NCI-H2107 treated with DMSO at 0.1 percent for 48 hours (cell line): ENCODE data around the gene CCT3.
"Not testable (repeated sequence)": the region's sequence is repeated elsewhere in the genome, so short reads cannot be mapped to it uniquely, and the experiment has no call there.

Source experiments
- DNase-seq: peaks from one replicate; lab custom pipeline; 2025; ENCODE audit not compliant: unreplicated experiment; lab: John Stamatoyannopoulos, UW

CCT3 gene

GRCh38 chr1:156338180-156338976 lies at the start of gene CCT3, which contains the start of gene TSACC:
Gene CCT3 (minus strand): TSS chr1:156338292. CDS start chr1:156338184, 108 bp downstream.
Gene TSACC (plus strand): TSS chr1:156338526. CDS start chr1:156339758, 1,232 bp downstream.
- peak; percentile 99 for DNase-seq

- no peak for DNase-seq
Measured at GRCh38 chr1:156387870-156388173, 49.7 kb upstream of the CCT3 start.

DNA sequence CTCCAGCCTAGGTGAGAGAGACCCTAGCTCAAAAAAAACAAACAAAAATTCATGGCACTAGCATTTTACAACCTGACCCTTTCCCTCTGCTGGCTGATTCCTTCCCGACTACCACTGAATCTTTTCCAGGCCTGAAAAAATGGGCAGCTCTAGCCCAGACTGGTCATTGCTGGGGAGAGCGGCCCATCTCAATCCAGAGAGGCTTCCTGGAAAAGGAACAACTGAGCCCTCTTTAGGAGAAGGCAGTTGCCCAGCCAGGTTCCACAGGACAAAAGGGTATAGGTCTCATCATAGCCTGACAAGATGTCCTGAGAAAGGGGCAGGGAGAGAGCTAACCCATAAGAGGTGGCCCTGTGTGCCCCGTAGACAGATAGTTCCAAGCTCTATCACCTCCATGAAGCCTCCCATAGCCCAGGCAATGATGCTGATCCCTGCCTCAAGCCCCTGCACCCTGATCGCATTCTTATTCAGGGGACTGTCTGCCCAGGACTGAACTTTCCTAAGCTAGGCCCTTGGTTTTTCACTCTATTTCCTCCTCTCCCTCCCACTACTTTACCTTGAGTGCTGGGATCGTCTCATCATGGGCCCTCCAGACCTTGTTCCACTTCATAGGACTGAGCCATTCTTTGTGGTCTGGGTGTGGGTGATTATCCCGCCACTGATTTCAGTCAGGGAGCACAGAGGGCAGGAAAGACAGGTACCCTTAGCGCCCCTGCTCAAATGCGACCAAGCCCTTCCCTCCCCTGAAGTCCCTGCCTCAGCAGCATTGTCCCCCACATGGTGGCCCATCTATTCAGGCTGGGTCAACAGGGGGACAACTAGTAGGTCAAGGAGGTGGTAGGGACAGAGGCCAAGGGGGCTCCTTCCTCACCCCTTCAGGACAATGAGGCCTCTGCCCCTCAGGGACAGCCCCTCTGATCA lies 49.1 kb upstream of the CCT3 start:
- DNase-seq, result no peak

DNA sequence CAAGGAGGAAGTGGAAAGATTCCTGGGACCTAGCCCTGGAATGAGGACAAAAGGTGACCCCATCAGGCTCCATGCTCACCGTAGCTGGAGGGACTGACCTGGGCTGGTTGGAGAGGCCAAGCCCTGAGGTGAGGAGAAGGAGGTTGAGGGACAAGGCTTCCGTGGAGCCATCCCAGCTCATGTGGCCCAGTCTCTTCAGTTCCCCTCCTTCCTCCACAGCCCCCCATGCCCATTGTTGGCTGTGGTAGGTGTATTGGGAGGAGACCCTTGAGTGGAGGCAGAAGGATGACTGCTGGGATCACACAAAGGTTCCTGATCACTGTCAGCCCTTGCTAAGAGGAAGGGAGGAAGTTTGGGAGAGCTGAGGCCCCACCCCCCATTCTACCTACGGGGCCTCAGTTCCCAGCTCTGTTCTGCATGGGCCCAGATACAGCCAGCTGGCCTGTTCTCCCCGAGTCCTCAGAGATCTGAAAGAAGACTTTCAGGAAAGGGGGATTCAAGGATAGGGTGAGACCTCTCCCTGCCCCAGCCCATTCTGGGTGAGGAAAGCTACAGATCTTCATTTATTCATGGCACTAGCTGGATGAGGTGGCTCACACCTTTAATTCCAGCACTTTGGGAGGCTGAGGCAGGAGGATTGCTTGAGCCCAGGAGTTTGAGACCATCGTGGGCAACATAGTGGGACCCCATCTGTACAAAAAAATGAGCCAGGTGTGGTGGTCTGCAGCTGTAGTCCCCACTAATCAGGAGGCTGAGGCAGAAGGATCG lies 48.2 kb upstream of the CCT3 start:
- DNase-seq, result no peak

DNA sequence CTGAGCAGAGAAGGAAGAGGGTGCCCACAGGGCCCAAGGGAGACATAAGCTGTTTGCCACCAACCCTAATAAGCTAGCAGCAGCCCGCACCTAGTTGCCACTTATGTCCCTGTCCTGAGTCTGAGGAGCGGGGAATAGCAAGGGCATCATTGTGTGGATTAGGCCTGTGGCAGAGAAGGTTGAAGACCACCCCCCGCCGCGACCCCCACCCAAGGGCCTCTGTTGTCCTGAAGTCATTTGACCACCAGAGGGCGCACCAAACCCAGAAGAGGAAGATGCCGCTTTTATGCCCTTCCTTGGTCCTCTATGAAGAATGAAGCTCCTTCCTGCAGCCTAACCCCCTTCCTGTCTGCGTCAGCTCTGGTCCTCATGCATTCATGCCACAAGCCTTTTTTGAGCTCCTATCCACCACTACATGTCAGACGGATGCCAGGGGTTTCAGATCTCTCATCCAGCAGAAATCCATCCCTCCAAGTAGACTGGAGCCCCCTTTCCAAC lies 47.5 kb upstream of the CCT3 start:
- DNase-seq, result peak; percentile 72

DNA sequence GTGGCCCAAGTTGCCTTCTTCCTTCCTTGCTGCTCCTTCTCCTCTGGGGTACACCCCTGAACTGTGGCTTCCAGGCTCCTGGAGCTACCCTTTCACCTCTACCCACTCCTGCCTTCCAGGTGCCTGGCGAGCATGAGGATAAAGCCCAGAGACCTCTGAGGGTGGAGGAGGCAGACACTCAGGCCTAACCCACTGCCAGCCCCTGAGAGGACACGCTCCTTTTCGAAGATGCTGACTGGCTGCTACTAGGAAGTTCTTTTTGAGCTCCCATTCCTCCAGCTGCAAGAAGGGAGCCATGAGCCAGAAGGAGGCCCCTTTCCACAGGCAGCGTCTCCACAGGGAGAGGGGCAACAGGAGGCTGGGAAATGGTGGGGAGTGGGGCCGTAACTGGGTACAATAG lies 46.6 kb upstream of the CCT3 start:
- DNase-seq, result no peak

GRCh38 chr1:156384007-156384406 lies 45.9 kb upstream of the CCT3 start:
- DNase-seq, result no peak

DNA sequence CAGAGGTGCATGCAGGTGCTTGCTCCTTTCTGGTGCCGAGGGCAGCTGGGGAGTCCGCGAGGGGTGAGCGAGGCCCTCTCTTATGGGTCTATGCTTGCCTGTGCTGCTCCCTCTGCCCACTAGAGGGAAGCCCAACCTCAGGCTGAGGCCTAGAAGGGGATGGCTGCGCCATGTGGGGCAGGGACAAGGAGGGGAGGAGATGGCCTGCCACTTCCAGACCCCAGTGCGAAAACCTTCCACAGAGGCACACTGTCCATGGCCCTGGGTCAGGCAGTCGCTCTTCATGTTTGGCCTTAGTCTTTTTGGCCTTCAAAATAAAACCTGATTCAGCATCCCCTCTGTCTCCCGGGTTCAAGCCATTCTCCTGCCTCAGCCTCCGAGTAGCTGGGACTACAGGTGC lies 44.9 kb upstream of the CCT3 start:
- peak; percentile 39 for DNase-seq

- DNase-seq, result no peak
Measured at GRCh38 chr1:156382561-156382960, 44.5 kb upstream of the CCT3 start.

- DNase-seq, result no peak
Measured at GRCh38 chr1:156379420-156380165, 41.5 kb upstream of the CCT3 start.

GRCh38 chr1:156378557-156378956 lies 40.5 kb upstream of the CCT3 start:
- DNase-seq, result no peak

- no peak for DNase-seq
Measured at GRCh38 chr1:156376958-156377919, 39.1 kb upstream of the CCT3 start.

DNA sequence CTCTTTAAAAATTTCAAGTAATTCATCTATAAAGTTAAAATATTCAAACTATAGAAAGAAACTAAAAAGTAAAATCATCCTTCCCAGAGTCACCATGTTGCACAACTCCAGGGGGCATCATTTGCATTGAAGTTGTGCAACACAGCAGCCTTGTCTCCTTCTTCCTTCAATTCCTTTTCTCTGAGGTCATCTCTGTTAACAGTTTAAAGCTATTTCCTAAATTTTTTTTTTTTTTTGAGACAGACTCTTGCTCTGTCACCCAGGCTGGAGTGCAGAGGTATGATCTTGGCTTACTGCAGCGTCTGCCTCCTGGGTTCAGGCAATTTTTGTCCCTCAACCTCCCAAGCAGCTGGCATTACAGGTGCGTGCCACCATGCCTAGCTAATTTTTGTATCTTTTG lies 38.1 kb upstream of the CCT3 start:
- DNase-seq, result no peak

- DNase-seq, result no peak
Measured at GRCh38 chr1:156373546-156373945, 35.5 kb upstream of the CCT3 start.

DNA sequence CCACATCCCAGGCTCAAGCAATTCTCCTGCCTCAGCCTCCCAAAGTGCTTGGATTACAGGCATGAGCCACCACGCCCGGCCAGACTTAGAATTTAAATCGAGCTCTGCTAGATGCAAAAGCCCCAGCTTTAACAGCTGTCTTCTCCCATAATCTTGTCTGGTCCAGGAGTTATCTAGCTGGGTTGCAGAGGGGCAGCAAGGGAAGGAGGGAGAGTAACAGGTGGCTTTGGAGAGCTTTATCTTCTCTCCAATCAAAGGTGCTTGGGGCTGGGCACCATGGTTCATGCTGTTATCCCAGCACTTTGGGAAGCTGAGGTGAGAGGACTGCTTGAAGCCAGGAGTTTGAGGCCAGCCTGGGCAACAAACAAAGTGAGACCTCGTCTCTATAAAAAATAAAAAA lies 34.8 kb upstream of the CCT3 start:
- no peak for DNase-seq

- DNase-seq, result no peak
Measured at GRCh38 chr1:156372265-156372586, 34.1 kb upstream of the CCT3 start.

DNA sequence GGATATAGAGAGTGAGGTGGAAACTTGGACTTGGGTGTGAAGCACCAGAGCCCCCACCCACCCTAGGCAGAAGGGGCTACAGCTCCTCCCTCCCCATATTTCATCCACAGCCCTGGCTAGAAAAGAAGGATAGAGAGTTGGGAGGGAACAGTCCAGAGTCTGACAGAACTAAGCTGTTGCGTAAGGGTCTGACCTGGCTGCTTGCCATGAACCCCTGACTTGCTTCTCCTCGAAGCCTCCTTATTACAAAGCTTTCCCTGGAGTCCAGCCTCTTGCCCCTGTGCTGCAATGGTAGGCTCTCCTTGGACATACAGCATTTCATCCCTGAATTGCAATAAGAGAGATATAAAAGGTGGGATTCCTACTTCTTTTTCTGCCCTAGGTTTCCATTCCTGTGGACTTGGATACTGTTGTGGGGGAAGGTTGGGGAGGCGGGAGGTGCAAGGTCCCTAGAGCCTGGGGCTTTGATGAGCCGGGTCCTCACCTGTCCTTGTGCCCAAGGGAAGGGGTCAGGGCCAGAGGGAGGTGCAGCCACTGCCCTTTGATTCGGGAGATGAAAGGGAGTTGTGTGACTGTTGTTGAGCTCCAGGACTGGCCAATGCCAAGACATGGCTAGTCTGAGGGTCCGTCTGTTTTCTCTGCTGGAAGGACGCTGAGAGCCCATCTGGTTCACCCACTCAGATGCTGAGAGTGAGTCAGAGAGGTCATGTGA lies 33.6 kb upstream of the CCT3 start:
- DNase-seq, result no peak

DNA sequence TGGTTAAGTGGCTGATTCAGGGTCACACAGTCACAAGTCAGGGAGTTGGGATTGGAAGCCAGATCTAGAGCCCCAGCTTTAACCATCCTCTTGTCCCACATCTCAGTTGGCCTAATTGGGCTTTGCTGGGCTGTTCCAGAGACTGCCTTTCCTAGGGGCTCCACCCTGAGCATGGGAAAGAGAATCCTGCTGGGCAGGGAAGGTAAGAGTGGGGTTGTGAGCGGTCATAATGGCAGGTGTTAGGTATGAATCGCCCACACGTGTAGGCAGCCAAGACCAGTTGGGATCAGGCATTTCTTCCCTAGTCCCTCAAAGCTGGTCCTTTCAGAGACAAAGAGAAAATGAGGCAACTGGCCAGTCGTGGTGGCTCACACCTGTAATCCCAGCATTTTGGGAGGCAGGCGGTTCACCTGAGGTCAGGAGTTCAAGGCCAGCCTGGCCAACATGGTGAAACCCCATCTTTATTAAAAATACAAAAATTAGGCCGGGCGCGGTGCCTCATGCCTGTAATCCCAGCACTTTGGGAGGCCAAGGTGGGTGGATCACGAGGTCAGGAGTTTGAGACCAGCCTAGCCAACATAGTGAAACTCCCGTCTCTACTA lies 31.7 kb upstream of the CCT3 start:
- DNase-seq, result not testable (repeated sequence)
